ENCODE data around the gene CACNA1B.
"Not testable (repeated sequence)": the region's sequence is repeated elsewhere in the genome, so short reads cannot be mapped to it uniquely, and the experiment has no call there.

The CACNA1B gene

GRCh38 chr9:138104251-138105122 lies 226.9 kb downstream of the CACNA1B start:
- DNase-seq, result no peak

DNA sequence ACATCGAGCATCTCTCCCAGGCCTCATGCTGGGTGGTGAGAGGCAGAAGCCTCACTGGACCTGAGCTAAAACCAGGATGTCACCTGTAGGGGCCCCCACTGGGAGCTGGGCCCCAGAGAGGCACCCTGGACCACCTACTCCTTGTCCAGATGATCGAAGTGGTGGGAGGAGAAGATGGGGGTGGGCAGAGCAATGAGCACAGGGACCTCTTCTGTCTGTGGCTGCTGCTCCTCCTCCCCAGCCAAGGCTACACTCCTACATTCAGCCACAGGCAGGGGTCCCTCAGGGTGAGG lies 227.5 kb downstream of the CACNA1B start:
- no peak for DNase-seq

DNA sequence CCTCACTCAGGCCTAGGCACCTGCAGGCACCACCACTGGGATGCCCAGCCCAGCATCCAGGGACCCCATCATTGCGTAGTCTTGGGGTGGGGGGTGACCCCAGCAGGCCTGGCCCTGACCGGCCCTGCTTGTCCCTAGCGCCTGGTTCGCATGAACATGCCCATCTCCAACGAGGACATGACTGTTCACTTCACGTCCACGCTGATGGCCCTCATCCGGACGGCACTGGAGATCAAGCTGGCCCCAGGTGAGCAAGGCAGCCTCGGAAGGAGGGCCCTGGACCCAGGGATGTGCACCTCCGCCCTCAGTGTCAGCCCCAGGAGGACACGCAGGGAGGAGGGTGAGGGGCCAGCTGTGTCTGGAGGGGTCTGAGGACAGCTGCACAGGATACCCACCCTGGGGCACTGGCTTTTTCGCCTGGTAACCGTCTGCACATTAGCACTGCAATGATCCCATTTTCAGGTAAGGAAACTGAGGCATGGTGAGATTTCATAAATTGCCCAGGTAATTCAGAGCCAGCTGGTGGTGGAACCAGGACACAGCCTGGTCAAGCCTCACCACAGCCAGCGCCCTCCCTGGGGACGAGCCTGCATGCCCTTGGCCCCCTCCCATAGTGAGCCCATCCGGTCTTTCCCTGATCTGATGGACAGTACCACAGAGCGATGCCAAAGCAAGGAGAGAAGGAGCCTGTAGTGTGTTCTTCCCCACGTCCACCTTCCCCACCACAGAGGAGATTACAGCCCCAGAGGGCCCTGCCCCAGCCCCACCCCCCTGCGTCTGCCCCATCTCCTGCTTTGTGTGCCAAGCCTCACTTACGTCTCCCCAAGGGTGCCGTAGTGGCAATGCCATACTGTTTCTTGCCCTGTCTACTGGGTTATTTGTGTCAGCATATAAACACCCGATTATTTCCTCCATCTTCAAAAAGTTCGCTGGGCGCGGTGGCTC lies 228.3 kb downstream of the CACNA1B start:
- no peak for DNase-seq

DNA sequence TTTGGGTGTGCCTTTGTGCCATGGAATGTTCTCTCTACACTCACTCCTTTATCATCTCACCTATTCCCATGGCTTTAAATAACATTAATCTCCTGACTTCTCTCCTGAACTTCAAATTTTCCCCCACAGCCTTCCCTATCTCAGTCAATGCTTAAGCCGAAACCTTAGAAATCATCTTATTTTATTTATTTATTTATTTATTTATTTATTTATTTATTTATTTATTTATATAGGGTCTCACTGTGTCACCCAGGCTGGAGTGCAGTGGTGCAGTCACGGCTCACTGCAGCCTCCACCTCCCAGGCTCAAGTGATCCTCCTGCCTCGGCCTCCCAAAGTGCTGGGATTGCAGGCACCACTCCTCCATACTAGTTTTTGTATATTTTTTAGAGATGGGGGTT lies 229.5 kb downstream of the CACNA1B start:
- not testable (repeated sequence) for DNase-seq

GRCh38 chr9:138111607-138112006 lies 234.0 kb downstream of the CACNA1B start:
- DNase-seq, result no peak

GRCh38 chr9:138112090-138112748 lies 234.6 kb downstream of the CACNA1B start:
- DNase-seq, result no peak

DNA sequence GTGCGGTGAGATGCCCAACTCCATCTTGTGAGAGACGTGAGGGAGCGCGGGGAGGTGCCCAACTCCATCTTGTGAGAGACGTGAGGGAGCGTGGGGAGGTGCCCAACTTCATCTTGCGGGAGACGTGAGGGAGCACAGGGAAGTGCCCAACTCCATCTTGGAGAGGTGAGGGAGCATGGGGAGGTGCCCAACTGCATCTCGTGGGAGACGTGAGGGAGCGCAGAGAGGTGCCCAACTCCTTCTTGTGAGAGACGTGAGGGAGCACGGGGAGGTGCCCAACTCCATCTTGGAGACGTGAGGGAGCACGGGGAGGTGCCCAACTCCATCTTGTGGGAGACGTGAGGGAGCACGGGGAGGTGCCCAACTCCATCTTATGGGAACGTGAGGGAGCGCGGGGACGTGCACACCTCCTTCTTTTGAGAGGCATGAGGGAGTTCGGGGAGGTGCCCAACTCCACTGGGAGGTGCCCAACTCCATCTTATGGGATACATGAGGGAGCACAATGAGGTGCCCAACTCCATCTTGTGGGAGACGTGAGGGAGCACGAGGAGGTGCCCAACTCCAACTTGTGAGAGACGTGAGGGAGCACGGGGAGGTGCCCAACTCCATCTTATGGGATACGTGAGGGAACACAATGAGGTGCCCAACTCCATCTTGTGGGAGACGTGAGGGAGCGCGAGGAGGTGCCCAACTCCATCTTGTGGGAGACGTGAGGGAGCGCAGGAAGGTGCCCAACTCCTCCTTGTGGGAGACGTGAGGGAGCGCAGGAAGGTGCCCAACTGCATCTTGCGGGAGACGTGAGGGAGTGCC lies 235.4 kb downstream of the CACNA1B start:
- no peak for DNase-seq

DNA sequence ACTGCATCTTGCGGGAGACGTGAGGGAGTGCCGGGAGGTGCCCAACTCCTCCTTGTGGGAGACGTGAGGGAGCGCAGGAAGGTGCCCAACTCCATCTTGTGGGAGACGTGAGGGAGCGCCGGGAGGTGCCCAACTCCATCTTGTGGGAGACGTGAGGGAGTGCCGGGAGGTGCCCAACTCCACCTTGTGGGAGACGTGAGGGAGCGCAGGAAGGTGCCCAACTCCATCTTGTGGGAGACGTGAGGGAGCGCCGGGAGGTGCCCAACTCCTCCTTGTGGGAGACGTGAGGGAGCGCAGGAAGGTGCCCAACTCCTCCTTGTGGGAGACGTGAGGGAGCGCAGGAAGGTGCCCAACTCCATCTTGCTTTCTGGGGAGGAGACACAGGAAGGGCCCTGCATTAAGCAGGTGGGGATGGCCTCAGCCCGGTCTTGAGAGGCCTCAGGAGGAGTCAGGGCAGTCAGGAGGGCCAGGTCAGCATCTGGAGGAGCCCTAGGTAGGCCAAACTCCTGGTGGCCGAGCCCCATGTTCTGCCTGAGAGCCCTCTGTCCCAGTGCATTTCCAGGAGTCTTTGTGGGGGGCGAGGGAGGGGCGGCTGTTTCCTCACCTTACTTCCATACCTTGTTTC lies 236.2 kb downstream of the CACNA1B start:
- DNase-seq, result not testable (repeated sequence)

GRCh38 chr9:138114501-138115245 lies 237.1 kb downstream of the CACNA1B start:
- no peak for DNase-seq

DNA sequence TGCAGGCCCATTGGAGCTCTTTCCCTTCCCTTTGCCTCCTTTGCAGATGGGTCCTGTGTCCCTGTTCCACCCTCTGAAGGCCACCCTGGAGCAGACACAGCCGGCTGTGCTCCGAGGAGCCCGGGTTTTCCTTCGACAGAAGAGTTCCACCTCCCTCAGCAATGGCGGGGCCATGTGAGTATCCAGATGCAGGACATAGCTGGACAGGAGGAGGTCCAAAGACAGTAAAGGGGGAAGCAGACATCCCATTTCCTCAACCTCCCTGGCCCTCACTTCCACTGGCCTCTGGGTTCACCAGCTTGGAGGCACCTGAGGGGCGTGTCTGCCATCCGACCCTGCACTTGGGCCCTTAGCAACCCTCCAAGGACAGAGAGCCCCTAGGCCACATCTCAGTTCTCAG lies 237.9 kb downstream of the CACNA1B start:
- DNase-seq, result no peak

DNA sequence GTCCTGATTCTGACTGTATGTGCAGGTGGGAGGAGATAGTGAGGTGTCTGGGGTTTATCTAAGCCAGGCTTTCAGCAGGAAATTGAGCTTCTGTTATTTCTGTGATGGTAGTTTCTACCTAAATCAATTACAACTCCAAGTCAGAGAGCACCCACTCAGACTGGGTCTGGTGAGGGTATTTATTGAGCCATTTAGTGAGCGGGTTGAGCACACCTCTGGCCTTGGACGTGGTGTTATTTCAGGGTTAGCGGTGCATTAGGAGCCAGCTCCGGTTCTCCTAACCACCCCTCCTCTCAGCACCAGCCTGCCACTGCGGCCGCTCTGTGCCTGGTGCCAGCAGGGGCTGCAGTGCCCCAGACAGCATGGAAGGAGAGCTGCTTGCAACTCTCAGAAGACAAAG lies 238.9 kb downstream of the CACNA1B start:
- no peak for DNase-seq

DNA sequence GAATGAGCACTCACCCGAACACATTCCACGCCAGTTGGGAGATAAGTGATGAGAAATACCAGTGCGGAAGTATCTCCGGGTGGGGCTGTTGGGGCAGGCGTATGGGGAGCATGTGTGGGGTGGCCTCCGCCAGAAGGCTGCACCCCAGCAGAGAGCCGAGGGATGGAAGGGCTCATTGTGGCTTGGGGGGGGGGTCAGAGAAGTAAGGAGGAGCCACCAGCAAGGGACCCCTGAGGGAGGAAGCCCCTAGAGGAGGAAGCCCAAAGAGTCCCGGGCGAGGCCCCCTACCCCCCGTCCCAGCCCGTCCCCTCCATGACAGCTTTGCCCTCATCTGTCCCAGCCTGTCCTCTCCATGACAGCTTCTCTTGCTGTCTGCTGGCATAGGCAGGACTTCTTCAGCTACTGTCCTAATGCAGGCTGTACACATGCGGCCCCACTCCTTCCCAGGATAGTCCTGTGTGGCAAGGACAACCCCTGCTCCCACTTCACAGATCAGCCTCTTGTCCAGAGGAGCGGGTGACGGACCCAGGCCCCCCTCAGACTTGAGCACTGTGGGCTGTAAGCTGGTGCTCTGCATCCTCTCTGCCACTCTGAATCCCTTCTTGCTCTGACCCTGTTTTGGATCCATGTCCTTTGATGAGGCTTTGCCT lies 239.6 kb downstream of the CACNA1B start:
- no peak for DNase-seq

DNA sequence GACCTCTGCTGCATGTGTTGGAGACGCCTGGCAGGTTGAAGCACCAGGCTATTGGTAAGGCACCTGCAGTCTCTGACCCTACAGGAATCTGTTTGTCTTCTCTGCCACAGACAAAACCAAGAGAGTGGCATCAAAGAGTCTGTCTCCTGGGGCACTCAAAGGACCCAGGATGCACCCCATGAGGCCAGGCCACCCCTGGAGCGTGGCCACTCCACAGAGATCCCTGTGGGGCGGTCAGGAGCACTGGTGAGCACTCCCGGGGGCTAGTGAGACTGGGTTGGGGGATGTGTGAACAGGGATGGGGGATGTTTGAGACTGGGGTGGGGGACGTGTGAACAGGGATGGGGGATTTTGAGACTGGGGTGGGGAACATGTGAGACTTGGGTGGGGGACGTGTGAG lies 240.3 kb downstream of the CACNA1B start:
- no peak for DNase-seq

DNA sequence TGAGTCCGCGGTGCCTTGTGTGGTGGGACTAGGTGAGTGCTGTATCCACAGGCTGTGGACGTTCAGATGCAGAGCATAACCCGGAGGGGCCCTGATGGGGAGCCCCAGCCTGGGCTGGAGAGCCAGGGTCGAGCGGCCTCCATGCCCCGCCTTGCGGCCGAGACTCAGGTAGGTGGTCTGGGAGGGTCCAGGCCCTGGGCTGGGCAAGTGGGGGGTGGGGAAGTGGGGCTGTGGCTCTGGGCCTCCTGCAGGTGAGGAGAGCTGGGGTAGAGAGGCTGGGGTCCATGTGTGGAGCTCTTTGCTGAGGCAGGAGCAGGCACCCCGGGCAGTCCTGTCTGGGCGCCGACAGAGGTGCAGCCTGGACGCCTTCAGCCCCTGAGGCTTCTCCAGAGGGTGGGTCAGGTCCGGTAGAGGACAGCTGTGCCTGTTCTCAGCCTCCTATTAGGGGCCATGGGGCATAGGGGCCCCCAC lies 241.1 kb downstream of the CACNA1B start:
- no peak for DNase-seq

DNA sequence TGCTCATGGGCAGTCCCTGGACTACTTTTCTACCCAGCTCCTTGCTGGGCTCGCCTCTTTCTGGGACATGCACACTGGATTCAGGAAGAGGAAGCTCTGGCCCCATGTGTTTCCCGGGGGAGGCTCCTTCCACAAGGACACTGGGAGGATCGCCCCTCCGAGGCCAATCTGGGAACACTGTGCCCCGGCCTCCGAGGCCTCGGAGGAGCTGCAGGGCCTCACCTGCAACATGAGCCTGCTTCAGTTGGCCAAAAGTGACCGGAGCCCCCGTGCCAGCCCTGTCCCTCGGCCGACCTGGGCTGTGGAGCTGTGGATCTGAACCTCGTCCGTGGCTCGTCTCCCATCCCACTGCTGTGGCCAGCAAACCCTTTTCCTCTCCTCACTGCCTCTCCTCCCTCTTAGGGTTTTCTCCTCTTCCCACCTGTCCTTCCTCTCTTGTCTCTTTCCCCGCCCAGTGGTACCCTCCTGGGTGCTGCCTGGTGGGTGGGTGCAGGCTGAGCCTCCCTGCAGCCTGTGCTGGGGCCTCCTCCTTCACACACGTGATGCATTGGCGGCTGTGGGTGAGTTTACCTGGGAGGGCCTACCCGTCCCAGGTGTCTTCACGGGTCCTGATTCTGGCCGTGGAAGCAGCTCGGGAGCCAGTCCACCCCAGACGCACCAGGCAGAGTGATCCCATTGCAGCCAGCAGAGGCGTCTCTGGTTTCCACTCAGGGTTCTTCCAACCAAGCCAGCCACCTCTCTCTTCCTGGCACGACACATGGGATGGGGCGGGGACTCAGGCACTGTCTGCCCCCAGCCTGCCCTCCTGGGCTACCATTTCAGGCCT lies 241.8 kb downstream of the CACNA1B start:
- no peak for DNase-seq

DNA sequence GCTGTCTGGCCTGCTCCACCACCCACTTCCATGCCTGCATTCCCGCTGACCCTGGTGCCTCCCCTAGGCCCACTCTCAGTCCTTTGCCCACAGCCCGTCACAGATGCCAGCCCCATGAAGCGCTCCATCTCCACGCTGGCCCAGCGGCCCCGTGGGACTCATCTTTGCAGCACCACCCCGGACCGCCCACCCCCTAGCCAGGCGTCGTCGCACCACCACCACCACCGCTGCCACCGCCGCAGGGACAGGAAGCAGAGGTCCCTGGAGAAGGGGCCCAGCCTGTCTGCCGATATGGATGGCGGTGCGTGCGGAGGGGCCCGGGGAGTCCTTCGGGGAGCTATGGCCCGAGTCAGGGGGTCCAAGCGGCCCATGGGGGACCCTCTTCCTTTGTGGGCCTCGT lies 242.5 kb downstream of the CACNA1B start:
- no peak for DNase-seq

- no peak for DNase-seq
These were observed 243.2 kb downstream of the CACNA1B start for GRCh38 chr9:138120511-138121437.

DNA sequence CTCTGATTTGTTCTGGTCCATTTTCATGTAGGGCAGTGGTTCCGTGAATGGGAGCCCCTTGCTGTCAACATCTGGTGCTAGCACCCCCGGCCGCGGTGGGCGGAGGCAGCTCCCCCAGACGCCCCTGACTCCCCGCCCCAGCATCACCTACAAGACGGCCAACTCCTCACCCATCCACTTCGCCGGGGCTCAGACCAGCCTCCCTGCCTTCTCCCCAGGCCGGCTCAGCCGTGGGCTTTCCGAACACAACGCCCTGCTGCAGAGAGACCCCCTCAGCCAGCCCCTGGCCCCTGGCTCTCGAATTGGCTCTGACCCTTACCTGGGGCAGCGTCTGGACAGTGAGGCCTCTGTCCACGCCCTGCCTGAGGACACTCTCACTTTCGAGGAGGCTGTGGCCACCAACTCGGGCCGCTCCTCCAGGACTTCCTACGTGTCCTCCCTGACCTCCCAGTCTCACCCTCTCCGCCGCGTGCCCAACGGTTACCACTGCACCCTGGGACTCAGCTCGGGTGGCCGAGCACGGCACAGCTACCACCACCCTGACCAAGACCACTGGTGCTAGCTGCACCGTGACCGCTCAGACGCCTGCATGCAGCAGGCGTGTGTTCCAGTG lies 244.0 kb downstream of the CACNA1B start:
- no peak for DNase-seq

All from NCI-H82 (cell line).